GM18517 (cell line): ENCODE results near the gene WDR46.
"Not testable (repeated sequence)": the region's sequence is repeated elsewhere in the genome, so short reads cannot be mapped to it uniquely, and the experiment has no call there.

Experiments used
- ATAC-seq: cut with Tn5 transposase; IDR thresholded peaks from one replicate; pipeline ENCODE4 v1.9.1; 2021; ENCODE audit warnings: mild to moderate bottlenecking, moderate library complexity; ENCODE audit not compliant: unreplicated experiment

WDR46 gene

DNA sequence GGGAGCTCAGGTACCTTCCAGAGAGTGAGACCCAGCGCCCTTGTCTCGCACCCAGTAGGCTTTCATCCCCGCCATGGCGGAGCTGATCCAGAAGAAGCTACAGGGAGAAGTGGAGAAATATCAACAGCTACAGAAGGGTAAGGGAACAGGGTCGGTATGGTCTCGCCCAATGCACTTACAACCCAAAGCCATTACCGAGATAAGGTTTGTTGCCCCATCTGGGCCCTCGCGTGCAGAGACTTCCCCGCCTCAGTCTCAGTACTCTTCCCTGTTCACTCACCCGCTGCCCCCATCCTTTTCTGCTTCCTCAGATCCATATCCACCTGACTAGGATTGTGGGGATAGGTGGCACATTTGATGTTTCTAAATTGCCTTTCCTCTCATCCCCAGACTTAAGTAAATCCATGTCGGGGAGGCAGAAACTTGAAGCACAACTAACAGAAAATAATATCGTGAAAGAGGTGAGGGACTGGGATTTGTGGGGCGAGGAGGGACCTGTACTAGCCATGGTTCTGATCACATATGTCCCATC is 811 bp upstream of the WDR46 start:
- ATAC-seq = no peak

DNA sequence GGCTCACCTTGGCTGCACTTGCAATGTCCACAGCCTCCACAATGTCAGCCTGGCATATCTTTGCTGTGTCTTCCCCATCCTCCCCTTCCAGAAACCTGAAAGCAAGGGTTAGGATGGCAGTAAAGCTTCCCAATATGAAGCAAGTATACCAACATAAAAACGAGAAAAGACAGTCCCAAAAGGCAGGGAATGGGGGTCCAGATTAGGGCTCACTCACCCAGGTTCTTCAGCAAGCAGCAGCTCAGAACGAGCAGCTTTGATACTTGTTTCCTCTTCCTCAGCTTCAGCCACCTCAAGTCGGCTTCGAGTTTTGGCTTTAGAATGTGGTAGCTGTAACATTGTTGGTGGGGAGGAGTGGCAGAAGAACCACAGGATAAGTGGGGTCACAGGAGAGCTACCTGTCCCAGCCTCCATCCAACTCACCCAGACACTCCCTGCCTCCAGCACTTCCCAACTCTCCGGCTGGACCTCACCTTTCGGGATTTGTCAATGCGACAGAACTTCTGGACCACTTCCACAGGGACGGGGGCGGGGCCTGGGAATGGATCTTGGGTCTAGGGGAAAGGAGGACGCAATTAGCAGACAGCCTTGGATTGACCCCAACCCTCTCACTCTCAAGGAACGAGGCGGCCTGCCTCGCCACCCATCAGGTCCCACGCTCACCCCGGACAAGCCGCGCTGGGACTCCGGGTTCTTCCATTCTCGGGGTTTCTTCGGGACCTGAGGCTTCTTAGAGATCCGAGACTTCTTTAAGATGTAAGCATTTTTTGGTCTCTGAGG is 708 bp downstream of the WDR46 start:
- no peak for ATAC-seq

DNA sequence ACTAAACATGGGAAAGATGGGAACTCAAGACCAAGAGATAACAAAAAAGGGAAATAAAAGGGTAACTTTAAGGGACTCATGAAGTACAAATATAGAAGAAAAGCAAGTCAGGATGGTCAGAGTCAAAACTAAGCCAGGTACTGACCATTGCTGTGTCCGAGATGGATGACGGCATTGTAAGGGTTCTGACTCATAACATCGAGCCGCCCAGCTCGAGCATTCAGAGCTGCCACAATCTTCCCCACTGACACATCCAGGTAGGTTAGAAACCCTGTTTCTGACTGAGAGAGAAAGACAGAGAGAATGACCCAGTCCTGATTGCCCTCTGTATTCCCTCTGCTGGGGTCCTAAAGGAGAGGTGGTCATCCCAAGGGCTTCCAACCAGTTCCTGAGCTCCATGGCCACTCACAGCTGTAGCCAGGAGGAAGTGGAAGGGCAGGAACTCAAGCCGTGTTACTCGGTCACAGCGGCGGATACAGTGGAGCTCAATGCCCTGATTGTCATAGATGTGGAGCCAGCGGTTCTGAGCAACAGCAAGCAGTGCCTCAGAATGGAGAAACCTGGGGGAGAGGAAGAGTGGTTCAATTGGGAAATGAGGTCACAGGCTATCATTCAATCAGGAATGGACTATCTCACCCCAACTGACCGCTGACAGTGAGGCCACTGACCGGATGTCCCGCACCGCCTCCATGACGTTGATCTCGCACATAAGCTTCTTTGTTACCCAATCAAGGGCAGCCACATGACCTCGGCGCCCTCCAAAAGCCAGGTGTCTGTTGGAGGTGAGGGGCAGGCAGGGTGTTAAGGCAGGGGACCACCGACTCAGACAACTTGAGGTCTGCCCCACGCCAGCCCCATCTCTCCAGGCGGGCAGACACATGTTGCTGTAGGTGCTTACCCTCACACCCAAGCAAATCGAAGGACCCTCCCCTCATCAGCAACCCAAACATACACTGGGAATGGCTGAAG is 1.8 kb downstream of the WDR46 start:
- ATAC-seq = no peak

DNA sequence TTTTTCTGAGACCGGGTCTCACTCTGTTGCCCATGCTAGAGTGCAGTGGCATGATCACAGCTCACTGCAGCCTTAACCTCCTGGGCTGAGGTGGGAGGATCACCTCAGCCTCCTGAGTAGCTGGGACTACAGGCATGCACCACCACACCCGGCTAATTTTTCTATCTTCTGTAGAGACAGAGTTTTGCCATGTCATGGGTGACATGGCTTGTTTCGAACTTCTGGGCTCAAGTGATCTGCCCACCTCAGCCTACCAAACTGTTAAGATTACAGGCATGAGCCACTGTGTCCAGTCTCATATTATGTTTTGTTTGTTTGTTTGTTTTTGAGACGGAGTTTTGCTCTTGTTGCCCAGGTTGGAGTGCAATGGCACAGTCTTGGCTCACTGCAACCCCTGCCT is 3.8 kb downstream of the WDR46 start:
- ATAC-seq = not testable (repeated sequence)

DNA sequence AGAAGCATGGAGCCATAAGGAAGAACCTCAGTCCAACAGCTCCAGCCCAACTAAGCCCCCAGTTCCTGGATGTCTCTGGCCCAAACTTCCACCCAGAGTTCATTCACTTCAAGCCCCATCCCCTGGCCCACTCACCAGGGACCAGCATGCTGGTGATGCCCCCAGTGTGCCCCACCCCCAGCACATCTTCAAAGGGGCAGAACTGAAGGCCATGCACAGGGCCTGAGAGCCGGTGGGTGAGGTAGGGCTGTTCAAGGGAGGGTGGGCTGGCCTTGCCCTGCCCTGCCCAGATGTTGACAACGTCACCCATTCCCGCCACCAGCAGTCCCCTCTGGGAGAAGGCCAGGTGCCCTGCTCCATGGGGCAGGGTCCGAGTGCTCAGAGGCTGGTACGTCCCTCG is 8.5 kb downstream of the WDR46 start:
- no peak for ATAC-seq

DNA sequence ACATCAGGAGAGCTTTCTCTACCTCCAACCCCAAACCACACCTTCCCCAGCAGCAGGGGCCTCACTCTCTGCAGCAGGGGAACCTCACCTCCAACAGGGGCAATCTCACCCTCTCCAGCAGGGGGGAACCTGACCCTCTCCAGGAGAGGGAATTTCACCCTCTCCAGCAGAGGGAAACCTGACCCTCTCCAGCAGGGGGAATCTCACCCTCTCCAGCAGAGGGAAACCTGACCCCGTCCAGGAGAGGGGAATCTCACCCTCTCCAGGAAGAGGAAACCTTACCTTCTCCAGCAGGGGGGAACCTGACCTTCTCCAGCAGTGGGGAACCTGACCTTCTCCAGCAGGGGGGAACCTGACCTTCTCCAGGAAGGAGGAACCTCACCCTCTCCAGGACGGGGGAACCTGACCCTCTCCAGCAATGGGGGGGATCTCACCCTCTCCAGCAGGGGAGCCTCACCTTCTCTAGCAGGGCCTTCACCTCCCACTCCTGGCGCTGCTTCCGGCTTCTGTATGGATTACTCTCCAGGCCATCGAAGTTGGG is 9.0 kb downstream of the WDR46 start:
- ATAC-seq = no peak

DNA sequence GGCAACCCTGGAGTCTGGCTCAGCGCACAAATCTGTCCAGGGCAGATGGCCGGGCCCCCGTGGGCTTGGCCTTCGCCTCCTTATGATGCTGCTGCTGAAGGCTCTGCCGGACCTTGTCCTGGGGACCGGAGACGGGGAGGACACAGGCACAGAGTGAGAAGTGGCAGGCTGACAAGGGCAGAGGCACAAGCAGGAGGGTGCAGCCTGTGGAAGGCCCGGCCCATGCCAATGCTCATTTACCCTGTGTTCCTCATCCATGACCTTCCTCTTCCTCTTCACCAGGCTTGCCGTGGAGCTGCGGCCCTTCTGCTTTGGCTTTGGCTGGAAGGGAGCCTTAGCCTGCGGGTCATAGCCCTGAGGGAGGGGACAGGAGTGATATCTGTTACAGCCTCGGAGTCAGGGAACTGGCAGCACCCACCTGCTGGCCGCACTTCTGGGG is 9.8 kb downstream of the WDR46 start:
- no peak for ATAC-seq

DNA sequence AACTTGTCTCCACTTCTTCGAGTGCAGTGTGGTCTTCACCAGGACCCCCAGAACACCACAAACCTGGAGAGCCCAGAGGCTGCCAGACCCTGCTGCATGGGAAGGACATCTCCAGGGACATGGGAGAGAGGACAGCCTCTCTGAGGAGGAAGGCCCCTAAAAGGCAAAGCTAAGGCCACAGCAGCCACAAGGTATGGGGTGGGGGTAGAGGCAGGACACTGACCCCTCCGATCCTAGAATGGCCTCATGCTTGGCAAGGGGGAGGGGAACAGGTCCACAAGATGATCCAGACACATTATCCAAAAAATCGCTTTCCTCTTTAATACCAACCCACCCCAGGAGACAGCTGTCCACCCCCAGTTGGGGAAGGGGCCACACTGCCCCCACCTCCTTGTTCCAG is 10.2 kb downstream of the WDR46 start:
- ATAC-seq = no peak

DNA sequence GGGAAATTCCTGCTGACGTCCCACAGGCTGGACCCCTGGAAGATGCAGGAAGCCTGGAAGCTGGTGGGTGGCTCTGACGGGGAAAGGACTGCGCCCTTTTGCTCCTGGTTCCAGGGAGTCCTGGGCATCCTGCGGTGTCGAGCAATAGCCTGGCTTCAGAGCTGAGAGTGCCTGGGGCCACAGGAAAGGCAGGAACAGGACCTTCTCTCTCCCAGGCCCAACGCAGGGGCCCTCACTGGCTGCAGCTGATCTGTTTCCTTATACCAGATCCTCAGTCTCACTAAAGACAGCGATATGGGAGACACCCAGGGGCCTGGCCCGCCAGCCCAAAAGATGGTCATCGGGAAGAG is 10.7 kb downstream of the WDR46 start:
- no peak for ATAC-seq

DNA sequence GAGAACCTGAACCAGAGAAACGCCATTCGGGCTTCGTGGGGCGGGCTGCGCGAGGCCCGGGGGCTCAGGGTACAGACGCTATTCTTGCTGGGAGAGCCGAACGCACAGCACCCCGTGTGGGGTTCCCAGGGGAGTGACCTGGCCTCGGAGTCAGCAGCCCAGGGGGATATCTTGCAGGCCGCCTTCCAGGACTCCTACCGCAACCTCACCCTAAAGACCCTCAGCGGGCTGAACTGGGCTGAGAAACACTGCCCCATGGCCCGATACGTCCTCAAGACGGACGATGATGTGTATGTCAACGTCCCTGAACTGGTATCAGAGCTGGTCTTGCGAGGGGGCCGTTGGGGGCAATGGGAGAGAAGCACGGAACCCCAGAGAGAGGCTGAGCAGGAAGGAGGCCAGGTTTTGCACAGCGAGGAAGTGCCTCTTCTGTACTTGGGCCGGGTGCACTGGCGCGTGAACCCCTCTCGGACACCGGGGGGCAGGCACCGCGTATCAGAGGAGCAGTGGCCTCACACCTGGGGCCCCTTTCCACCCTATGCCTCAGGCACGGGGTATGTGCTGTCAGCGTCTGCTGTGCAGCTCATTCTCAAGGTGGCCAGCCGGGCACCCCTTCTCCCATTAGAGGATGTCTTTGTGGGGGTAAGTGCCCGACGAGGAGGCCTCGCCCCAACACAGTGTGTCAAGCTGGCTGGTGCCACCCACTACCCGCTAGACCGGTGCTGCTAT is 11.2 kb downstream of the WDR46 start:
- ATAC-seq = no peak

DNA sequence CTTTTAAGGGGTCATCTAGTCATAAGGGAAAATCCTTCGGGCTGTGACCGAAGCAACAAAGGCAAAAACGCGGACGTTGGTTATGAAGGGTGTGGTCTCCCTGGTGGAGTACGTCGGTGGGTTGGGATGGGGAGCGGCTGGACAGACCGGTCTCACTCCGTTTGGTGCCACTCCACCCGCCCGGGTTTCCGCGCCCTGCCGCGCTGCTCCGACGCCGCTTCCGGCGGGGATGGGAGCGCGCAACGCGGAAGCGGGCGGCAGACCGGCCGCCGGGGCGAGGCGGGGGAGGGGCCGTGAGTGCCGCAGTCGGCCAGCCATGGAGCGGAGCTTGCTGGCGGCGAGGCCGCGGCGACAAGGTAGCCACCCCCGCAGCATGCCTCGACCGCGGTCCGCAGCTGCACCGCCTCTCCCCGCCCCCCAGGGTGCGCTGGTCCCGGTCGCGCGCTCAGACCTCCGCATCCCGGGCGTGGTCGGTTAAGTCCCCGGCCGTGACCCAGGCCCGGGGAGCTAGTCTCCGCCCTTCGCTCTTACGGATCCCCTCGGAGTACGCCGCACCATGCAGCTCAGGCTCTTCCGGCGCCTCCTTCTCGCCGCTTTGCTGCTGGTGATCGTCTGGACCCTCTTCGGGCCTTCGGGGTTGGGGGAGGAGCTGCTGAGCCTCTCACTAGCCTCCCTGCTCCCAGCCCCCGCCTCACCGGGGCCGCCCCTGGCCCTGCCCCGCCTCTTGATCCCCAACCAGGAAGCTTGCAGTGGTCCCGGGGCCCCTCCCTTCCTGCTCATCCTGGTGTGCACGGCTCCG is 12.0 kb downstream of the WDR46 start, which contains the start of gene B3GALT4:
B3GALT4 (plus strand) TSS at position 260 of the 799 bp plus-strand sequence; CDS start at position 557, 297 bp downstream.
- ATAC-seq = peak; percentile 42

DNA sequence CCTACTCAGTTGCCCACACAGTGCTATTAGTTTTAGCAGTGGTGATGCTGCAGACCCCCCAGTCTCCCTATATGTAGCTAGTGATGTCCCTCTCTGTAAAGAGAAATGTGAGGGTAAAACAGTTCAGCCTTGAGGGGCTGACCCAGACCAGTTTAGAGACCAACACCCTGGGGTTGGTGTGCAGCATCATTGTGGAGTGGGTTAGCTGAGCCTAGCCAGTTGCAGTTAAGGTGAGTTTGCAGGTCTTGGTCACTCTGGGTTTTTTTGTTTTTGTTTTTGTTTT is 12.5 kb downstream of the WDR46 start:
- ATAC-seq = no peak

DNA sequence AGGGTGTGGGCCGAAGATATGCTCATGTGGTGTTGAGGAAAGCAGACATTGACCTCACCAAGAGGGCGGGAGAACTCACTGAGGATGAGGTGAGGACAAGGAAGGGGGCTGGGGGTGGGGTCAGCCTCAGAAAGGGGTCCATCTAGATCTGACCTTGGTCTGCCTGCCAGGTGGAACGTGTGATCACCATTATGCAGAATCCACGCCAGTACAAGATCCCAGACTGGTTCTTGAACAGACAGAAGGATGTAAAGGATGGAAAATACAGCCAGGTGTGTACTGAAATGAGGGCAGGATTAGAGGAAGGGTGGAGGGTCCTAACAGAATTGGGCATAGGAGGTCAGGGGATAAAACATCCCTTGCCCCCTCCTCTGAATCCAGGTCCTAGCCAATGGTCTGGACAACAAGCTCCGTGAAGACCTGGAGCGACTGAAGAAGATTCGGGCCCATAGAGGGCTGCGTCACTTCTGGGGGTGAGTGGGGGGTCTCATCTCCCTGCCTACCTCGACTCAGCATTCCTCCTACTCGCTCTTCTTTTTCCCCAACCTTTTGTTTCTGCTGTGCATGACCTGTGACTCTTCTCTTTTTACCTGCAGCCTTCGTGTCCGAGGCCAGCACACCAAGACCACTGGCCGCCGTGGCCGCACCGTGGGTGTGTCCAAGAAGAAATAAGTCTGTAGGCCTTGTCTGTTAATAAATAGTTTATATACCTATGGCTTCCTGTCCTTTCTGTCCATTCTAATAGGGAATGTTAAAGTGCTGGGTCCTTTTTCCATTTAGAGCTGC is 13.1 kb downstream of the WDR46 start:
- ATAC-seq = not testable (repeated sequence)

DNA sequence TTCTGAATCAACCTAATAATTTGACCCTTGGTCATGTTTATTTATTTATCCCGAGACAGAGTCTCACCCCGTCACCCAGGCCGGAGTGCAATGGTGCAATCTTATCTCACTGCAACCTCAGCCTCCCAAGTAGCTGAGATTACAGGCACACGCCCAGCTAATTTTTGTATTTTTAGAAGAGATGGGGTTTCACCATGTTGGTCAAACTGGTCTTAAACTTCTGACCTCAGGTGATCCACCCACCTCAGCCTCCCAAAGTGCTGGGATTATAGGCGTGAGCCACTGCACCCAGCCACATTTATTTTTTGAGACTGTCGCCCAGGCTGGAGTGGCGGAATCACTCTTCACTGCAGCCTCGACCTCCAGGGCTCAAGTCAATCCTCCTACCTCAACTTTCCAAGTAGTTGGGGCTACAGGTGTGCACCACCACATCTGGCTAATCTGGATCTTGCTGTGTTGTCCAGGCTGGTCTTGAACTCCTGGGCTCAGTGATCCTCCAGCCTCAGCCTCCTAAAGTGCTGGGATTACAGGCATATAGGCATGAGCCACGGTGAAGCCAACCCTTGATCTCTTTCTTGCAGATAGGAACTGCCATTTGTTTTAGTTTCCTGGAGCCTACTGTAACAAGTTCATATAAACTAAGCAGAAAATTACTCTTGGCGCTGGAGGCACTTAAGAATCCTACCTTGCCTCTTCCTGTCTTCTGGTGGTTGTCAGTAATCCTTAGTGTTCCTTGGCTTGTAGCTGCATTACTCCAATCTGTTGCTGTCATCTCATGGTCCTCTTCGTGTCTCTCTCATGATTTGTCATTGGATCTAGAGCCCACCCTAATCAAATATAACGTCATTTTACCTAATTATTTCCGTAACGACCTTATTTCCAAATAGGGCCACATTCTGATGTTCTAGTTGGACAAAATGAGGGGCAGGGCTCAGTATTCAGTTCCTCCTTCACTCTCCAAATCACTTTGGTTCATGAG is 14.8 kb downstream of the WDR46 start:
- no peak for ATAC-seq

DNA sequence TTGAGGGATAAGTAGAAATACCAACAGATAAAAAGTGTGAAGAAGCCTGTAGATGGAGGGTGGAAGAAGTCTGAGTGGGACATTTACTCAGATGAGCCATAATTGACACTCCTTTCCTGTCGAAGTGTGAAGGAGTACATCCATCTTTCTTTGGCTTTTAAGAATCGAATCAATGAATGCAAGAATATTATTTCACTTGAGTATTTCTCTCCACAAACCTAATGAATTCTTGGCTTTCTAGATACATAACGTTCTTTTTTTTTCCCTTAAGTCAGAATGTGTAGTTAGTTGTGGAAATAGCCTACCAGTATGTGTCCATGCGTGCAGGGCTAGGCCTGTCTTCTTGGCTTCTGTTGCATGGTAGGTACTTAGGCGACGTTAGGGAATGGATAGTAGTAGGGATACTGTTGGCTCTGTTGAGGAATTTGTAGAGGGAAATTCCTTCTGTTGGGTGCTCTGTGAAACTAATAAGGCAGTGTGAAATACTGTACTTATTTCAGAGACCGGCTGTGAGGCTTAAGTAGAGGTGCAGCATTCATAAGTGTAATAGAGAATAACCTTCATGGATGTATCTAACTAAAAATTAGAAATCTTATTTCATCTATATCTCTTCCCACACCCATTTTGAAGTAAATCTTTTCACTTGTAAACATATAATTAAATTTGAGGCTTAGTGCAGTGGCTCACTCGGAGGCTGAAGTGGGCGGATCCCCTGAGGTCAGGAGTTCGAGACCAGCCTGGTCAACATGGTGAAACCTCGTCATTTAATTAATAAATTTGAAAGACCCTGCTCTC is 15.7 kb downstream of the WDR46 start:
- no peak for ATAC-seq

DNA sequence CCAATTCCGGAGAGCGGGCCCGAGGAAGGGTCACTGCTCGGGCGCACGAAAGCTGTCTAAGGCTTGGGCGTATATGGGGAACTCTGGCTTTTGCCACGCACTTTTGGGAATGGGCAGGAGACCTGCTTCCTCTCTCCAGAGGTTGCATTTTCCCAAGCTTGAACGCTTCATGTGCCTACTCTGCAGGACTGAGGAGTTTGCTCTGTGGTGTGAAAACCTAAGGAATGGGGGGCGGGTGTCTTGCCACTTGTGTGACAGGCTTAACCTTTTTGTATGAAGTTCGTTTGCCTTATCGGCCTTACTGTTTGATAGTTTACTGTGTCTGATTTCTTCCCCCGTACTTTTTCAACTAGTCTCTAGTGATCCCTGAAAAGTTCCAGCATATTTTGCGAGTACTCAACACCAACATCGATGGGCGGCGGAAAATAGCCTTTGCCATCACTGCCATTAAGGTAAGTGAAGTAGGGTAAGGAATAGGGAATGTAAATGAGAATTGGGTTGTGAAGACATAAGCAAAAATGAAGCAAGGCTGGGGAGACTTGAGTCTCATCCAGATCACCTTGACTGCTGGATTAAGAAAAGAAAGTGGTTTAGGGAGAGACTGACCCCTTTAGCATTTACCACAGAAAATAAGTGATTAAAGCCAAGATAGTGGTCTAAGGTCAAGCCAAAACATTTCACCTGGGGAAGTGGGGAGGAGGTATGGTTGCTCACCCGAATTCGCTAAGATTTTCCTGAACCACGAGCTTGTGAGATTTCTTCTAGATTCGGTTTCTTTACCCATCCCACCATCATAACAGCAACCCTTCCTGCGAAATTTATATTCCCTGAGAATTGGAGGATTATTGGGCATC is 16.5 kb downstream of the WDR46 start:
- ATAC-seq = peak; percentile 9
